H1 (cell line): Measurements from ENCODE around the gene CEACAM21. TPM values are rescaled to one million over a fixed set of nuclear protein-coding genes. Genes with fewer than 3 reads are reported as not detected.

Experiments
- CTCF ChIA-PET: fragments of 300-600 bp; sonication (Branson Sonifier 250); formaldehyde crosslinking; loops from one replicate; lab custom pipeline; 2021; ENCODE audit not compliant: partially characterized antibody; lab: Charles Lee
- POLR2A ChIA-PET: fragments of 300-600 bp; sonication (Branson Sonifier 250); formaldehyde crosslinking; loops from one replicate; lab custom pipeline; 2021; ENCODE audit warnings: inconsistent platforms; ENCODE audit not compliant: partially characterized antibody; lab: Charles Lee
- DNase-seq, 2 experiments: peaks; one replicate each; pipeline versions ENCODE4 v3.0.0 to v3.0.0-alpha.2; 2010 to 2022; ENCODE audit warnings: low spot score in 2 of 2, low read depth in 1 of 2, mixed read lengths in 1 of 2
- FAIRE-seq: peaks from 2 replicates; lab custom pipeline; 2011; peaks lifted over from hg19 to GRCh38; lab: Jason Lieb, UNC
- H2AFZ ChIP-seq: 2 replicates; pipeline ENCODE4 v1.8.1; 2012; ENCODE audit warnings: low read length, inconsistent platforms
- H2AK5ac ChIP-seq: 2 replicates; pipeline ENCODE4 v1.6.1; 2013; ENCODE audit warnings: low read depth, low read length
- H2BK120ac ChIP-seq: replicated peaks from 2 replicates; pipeline ENCODE3; 2013; ENCODE audit warnings: low read depth, low read length, inconsistent platforms
- H2BK12ac ChIP-seq: 2 replicates; pipeline ENCODE4 v1.6.1; 2013; ENCODE audit warnings: low read depth, low read length
- H2BK15ac ChIP-seq: 2 replicates; pipeline ENCODE4 v1.6.1; 2013; ENCODE audit warnings: low read length
- H2BK20ac ChIP-seq: 2 replicates; pipeline ENCODE4 v1.6.1; 2013; ENCODE audit warnings: low read length
- H2BK5ac ChIP-seq: 2 replicates; pipeline ENCODE4 v1.6.1; 2013; ENCODE audit warnings: low read depth, low read length
- H3K14ac ChIP-seq: 2 replicates; pipeline ENCODE4 v1.6.1; 2013; ENCODE audit warnings: inconsistent platforms; ENCODE audit not compliant: insufficient read length
- H3K18ac ChIP-seq: 2 replicates; pipeline ENCODE4 v1.6.1; 2013; ENCODE audit warnings: low read length; ENCODE audit errors: extremely low read depth
- H3K23ac ChIP-seq: 2 replicates; pipeline ENCODE4 v1.6.1; 2013; ENCODE audit warnings: inconsistent platforms; ENCODE audit not compliant: insufficient read length
- H3K23me2 ChIP-seq: 2 replicates; pipeline ENCODE4 v1.6.1; 2013; ENCODE audit warnings: low read depth, low read length
- H3K27ac ChIP-seq: 2 replicates; pipeline ENCODE4 v1.6.1; 2011; ENCODE audit warnings: low read depth, low read length, inconsistent platforms
- H3K27me3 ChIP-seq, 4 experiments: replicated peaks in 1 of 4; 1 replicate in 1 of 4; 2 replicates in 3 of 4; pipeline versions ENCODE4 v1.6.1 to v1.8.1; 2011 to 2013; ENCODE audit warnings: low read length in 3 of 4, mild to moderate bottlenecking in 3 of 4, inconsistent platforms in 2 of 4, mixed read lengths in 2 of 4, moderate library complexity in 1 of 4; ENCODE audit not compliant: control insufficient read depth in 3 of 4, insufficient read depth in 3 of 4; ENCODE audit errors: extremely low read depth in 1 of 4
- H3K36me3 ChIP-seq, 4 experiments: 2 replicates each; pipeline versions ENCODE4 v1.6.1 to v1.8.1; 2011 to 2013; ENCODE audit warnings: mild to moderate bottlenecking in 4 of 4, low read length in 3 of 4, moderate library complexity in 2 of 4, control low read depth in 1 of 4, inconsistent platforms in 1 of 4; ENCODE audit not compliant: insufficient read depth in 4 of 4, control insufficient read depth in 2 of 4
- H3K4ac ChIP-seq: replicated peaks from 2 replicates; pipeline ENCODE3; 2013; ENCODE audit warnings: low read length, low read depth, mixed read lengths, inconsistent platforms; ENCODE audit not compliant: insufficient read length
- H3K4me1 ChIP-seq, 4 experiments: replicated peaks in 1 of 4; 1 replicate in 1 of 4; 2 replicates in 3 of 4; pipeline versions ENCODE4 v1.6.1 to v1.8.1; 2011 to 2013; ENCODE audit warnings: low read length in 3 of 4, inconsistent platforms in 2 of 4, mixed read lengths in 1 of 4; ENCODE audit not compliant: insufficient read depth in 4 of 4, control insufficient read depth in 3 of 4
- H3K4me2 ChIP-seq, 2 experiments: 2 replicates each; pipeline versions ENCODE4 v1.6.1 to v1.8.1; 2011 to 2013; ENCODE audit warnings: low read depth in 2 of 2, low read length in 2 of 2, control low read depth in 1 of 2, inconsistent platforms in 1 of 2, mild to moderate bottlenecking in 1 of 2; ENCODE audit not compliant: insufficient read depth in 1 of 2
- H3K4me3 ChIP-seq, 4 experiments: fragments of 200-600, 300-600 bp in 1 of 4; sonication (generic), shearing (Covaris generic), sonication (Bioruptor Twin) in 1 of 4; 2 replicates each; pipeline versions ENCODE4 v1.5.1 to v1.8.1; 2011 to 2016; ENCODE audit warnings: low read length in 4 of 4, low read depth in 3 of 4, control low read depth in 2 of 4, inconsistent platforms in 2 of 4, mild to moderate bottlenecking in 2 of 4, mixed read lengths in 1 of 4, moderate library complexity in 1 of 4; ENCODE audit not compliant: insufficient read depth in 2 of 4; ENCODE audit errors: extremely low read depth in 1 of 4
- H3K56ac ChIP-seq: replicated peaks from 2 replicates; pipeline ENCODE3; 2013; ENCODE audit warnings: low read depth, mild to moderate bottlenecking, mixed read lengths, low read length, inconsistent platforms; ENCODE audit not compliant: insufficient read length
- H3K79me1 ChIP-seq: 2 replicates; pipeline ENCODE4 v1.6.1; 2013; ENCODE audit warnings: low read depth, low read length, control low read depth
- H3K79me2 ChIP-seq, 2 experiments: 2 replicates each; pipeline versions ENCODE4 v1.6.1 to v1.8.1; 2012 to 2013; ENCODE audit warnings: low read length in 2 of 2, mild to moderate bottlenecking in 2 of 2, inconsistent platforms in 1 of 2; ENCODE audit not compliant: insufficient read depth in 2 of 2, control insufficient read depth in 1 of 2
- H3K9ac ChIP-seq, 4 experiments: replicated peaks in 1 of 4; 1 replicate in 1 of 4; 2 replicates in 3 of 4; pipeline versions ENCODE4 v1.6.1 to v1.8.1; 2011 to 2013; ENCODE audit warnings: low read depth in 3 of 4, low read length in 3 of 4, control low read depth in 2 of 4, mild to moderate bottlenecking in 2 of 4, moderate library complexity in 2 of 4, inconsistent platforms in 1 of 4; ENCODE audit errors: extremely low read depth in 1 of 4
- H3K9me3 ChIP-seq, 2 experiments: 2 replicates each; pipeline versions ENCODE4 v1.6.1 to v1.8.1; 2012 to 2013; ENCODE audit warnings: mild to moderate bottlenecking in 2 of 2, moderate library complexity in 2 of 2, control low read depth in 1 of 2, inconsistent platforms in 1 of 2, low read depth in 1 of 2, low read length in 1 of 2, mixed read lengths in 1 of 2; ENCODE audit not compliant: insufficient read depth in 2 of 2
- H4K20me1 ChIP-seq, 2 experiments: replicated peaks in 1 of 2; 2 replicates each; pipeline versions ENCODE3 to v1.8.1; 2011 to 2013; ENCODE audit warnings: inconsistent platforms in 2 of 2, low read length in 2 of 2, mild to moderate bottlenecking in 1 of 2; ENCODE audit not compliant: insufficient read depth in 2 of 2, control insufficient read depth in 1 of 2
- H4K5ac ChIP-seq: 2 replicates; pipeline ENCODE4 v1.6.1; 2013; ENCODE audit warnings: low read length, low read depth, mixed read lengths, inconsistent platforms; ENCODE audit not compliant: insufficient read length
- H4K8ac ChIP-seq: 2 replicates; pipeline ENCODE4 v1.8.0; 2013; ENCODE audit warnings: mild to moderate bottlenecking, moderate library complexity, low read length, inconsistent platforms; ENCODE audit not compliant: insufficient read depth; ENCODE audit errors: extremely low read depth
- H4K91ac ChIP-seq: replicated peaks from 2 replicates; pipeline ENCODE3; 2013; ENCODE audit warnings: low read length, mixed read lengths, inconsistent platforms; ENCODE audit not compliant: insufficient read length
- EZH2 ChIP-seq: fragments of 200-600 bp; sonication (generic); IDR thresholded peaks from 2 replicates; pipeline ENCODE4 v1.7.1; 2012; ENCODE audit warnings: low read depth, mild to moderate bottlenecking, moderate library complexity, low read length, inconsistent platforms; ENCODE audit not compliant: severe bottlenecking
- SIN3A ChIP-seq, 2 experiments: IDR thresholded peaks in 1 of 2; conservative IDR thresholded peaks in 1 of 2; 2 replicates each; pipeline ENCODE4 v1.6.1; 2011 to 2012; ENCODE audit warnings: low read length in 2 of 2, improper control_type of control experiment in 1 of 2, low read depth in 1 of 2, mild to moderate bottlenecking in 1 of 2
- TEAD4 ChIP-seq: IDR thresholded peaks from 2 replicates; pipeline ENCODE4 v1.6.1; 2012; ENCODE audit warnings: low read depth, low read length, inconsistent platforms, mixed read lengths
- WGBS, 2 experiments: shearing (Covaris generic) in 1 of 2; methylation state at CpG; one replicate each; pipeline versions ENCODE4 v1.1.6 to v1.1.7; 2013 to 2015; ENCODE audit warnings: low lambda C conversion rate in 2 of 2, mixed read lengths in 2 of 2, inconsistent platforms in 1 of 2, low coverage in 1 of 2, missing lambda C conversion rate in 1 of 2; ENCODE audit not compliant: insufficient replicate concordance in 2 of 2, insufficient coverage in 1 of 2, insufficient read length in 1 of 2; ENCODE audit errors: extremely low coverage in 1 of 2, missing lambda C conversion rate in 1 of 2; 5-methylcytosine and 5-hydroxymethylcytosine counted together
- polyA plus RNA-seq, 7 experiments: library from polyadenylated mRNA; depleted of rRNA in 3 of 7; stranded (reverse) in 5 of 7; unstranded in 2 of 7; fragments of >200 nt in 5 of 7; fragments of 200-250 nt in 2 of 7; gene quantifications; 1 replicate in 5 of 7; 2 replicates in 1 of 7; 4 replicates in 1 of 7; pipeline versions ENCODE4 v1.2.1 to v1.2.3, GENCODE V29; 2011 to 2013; ENCODE audit warnings: missing spikeins in 2 of 7, mixed read lengths in 2 of 7
- total RNA-seq: library from RNA; stranded (reverse); fragmentation: NEBNext Ultra II Directional; extraction: Animal tissue kit (Norgen Biotek cat#: 25700); gene quantifications from 2 replicates; pipeline ENCODE4 v1.2.1, GENCODE V29; 2021

Gene CEACAM21
- total and polyA plus RNA-seq, 2 of the 8 experiments (the other 6 are each of a cell fraction or from before 2014, with no cell fraction given), result not detected

DNA sequence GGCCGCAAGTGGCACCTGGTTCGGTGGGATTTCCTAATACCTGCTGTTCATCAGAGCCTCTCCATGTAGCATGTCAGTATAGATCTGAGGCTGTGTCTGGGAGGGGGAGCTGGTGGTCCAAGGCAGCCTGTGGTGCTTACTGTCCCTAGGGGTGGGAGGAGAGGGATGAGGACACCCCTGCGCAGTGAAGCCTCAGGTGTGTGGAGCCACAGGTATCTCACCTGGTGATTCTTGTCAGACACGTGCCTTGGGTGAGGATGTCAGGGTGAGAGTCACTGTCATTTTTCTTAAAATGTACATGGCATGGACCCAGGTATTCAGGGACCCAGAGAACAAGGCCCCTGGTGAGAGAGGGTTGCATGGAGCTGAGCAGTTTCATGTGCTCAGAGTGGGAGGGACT lies 39.2 kb downstream of the CEACAM21 start:
- no peak overlapping the region for H3K23ac ChIP-seq
- no peak overlapping the region for H3K14ac ChIP-seq
- H3K56ac ChIP-seq, result no peak overlapping the region
- H3K79me1 ChIP-seq, result no peaks in the 10 kb centered on the region
- no peak overlapping the region for H3K18ac ChIP-seq
- H2AK5ac ChIP-seq, result no peak overlapping the region
- H3K4ac ChIP-seq, result no peak overlapping the region
- no peak for FAIRE-seq
- no peaks in the 10 kb centered on the region for H4K20me1 ChIP-seq
- WGBS, 2 experiments, result 80% methylated on average over 4 of the region's 4 CpGs; no CpG with 5 or more reads in 1 of the 2 experiments
- no peak overlapping the region for H2BK5ac ChIP-seq
- no peak overlapping the region for H3K27ac ChIP-seq
- no peak overlapping the region for H4K8ac ChIP-seq
- CTCF ChIA-PET, result no interaction called here
- no peak overlapping the region for H2BK15ac ChIP-seq
- no peak overlapping the region for H4K5ac ChIP-seq
- POLR2A ChIA-PET, result no interaction called here
- no peaks in the 10 kb centered on the region for H3K79me2 ChIP-seq
- H3K9ac ChIP-seq, result no peak overlapping the region
- 0 out of 7 replicates have a peak, but pooled peaks cover 0 to 2% (median 0%) of the 10 kb centered on the region in 4 experiments for H3K27me3 ChIP-seq
- peaks cover 77 to 83% of the 10 kb centered on the region in 2 experiments for H3K9me3 ChIP-seq
- no peak overlapping the region for H2BK20ac ChIP-seq
- no peak overlapping the region for H2BK12ac ChIP-seq
- no peak overlapping the region for H2BK120ac ChIP-seq
- no peaks in the 10 kb centered on the region for H3K36me3 ChIP-seq
- DNase-seq, result no peak
- H3K23me2 ChIP-seq, result no peaks in the 10 kb centered on the region; the same call in 1 of the 2 replicates
- no peak overlapping the region for H4K91ac ChIP-seq
- TF ChIP-seq TEAD4, result no peak
- TF ChIP-seq SIN3A (conservative IDR thresholded peaks at IDR 0.05 in 1 of 2, IDR thresholded peaks at IDR 0.05 in 1 of 2; ENCODE audit: low read depth in 1 of 2, low read length in 2 of 2), result no peak
- TF ChIP-seq EZH2, result no peak
- TF ChIP-seq, all 59 proteins: peak for 0
- Histone ChIP-seq H2AFZ (no peak overlapping the region), H3K4me2 (no peak overlapping the region), H3K4me3 (no peak overlapping the region), H3K4me1 (no peaks in the 10 kb centered on the region)
